BE2C (cell line): ENCODE results near the gene TMF1. TPM values are rescaled to one million over a fixed set of nuclear protein-coding genes. Genes with fewer than 3 reads are reported as not detected.

Experiments used
- DNase-seq: peaks from one replicate; pipeline ENCODE4 v3.0.0-alpha.2; 2020
- H3K27me3 ChIP-seq: fragments of 250-450 bp; sonication (Bioruptor Pico); 2 replicates; pipeline ENCODE4 v1.5.1; 2020; ENCODE audit warnings: mild to moderate bottlenecking
- H3K36me3 ChIP-seq: fragments of 250-450 bp; sonication (Bioruptor Pico); 2 replicates; pipeline ENCODE4 v1.5.1; 2020; ENCODE audit warnings: mild to moderate bottlenecking
- H3K4me1 ChIP-seq: fragments of 250-450 bp; sonication (Bioruptor Pico); 2 replicates; pipeline ENCODE4 v1.5.1; 2020
- H3K4me3 ChIP-seq: 2 replicates; pipeline ENCODE4 v1.5.1; 2011; ENCODE audit warnings: low read depth, low read length
- H3K9me3 ChIP-seq: fragments of 250-450 bp; sonication (Bioruptor Pico); 2 replicates; pipeline ENCODE4 v1.5.1; 2020
- CTCF ChIP-seq: IDR thresholded peaks from 2 replicates; pipeline ENCODE4 v1.5.1; 2012; ENCODE audit warnings: mild to moderate bottlenecking, low read depth, low read length
- polyA plus RNA-seq: library from polyadenylated mRNA; unstranded; fragments of >200 nt; gene quantifications from one replicate; pipeline ENCODE4 v1.2.1, GENCODE V29; 2012; ENCODE audit warnings: low read depth, missing spikeins; ENCODE audit not compliant: insufficient read length, insufficient read depth

TMF1 gene
- 13.7 TPM for polyA plus RNA-seq

GRCh38 chr3:69051756-69052471 is at the start of gene TMF1:
TMF1 (minus strand) TSS chr3:69052333; CDS start chr3:69052086, 247 bp downstream.
- H3K36me3 ChIP-seq = peaks cover 24% of the 10 kb centered on the region
- no peaks in the 10 kb centered on the region for H3K27me3 ChIP-seq
- no peaks in the 10 kb centered on the region for H3K4me1 ChIP-seq
- TF ChIP-seq CTCF = no peak
- H3K9me3 ChIP-seq = no peaks in the 10 kb centered on the region
- peak within 1 kb of the TSS; percentile 98 for H3K4me3 ChIP-seq
- peak; percentile 98 for DNase-seq

- Histone ChIP-seq H3K36me3 (peaks cover 23% of the 10 kb centered on the region), H3K4me1 (no peaks in the 10 kb centered on the region), H3K4me3 (no peak overlapping the region), H3K27me3 (no peaks in the 10 kb centered on the region), H3K9me3 (no peaks in the 10 kb centered on the region)
- DNase-seq = no peak
- no peak for TF ChIP-seq CTCF
Observed at GRCh38 chr3:69099576-69099975, 47.4 kb upstream of the TMF1 start.

- TF ChIP-seq CTCF = no peak
- H3K4me3 ChIP-seq = no peak overlapping the region
- H3K9me3 ChIP-seq = no peaks in the 10 kb centered on the region
- H3K4me1 ChIP-seq = no peaks in the 10 kb centered on the region
- no peaks in the 10 kb centered on the region for H3K27me3 ChIP-seq
- peaks cover 16% of the 10 kb centered on the region; the same call in 1 of the 2 replicates for H3K36me3 ChIP-seq
- DNase-seq = no peak
Observed at GRCh38 chr3:69097407-69098086, 45.4 kb upstream of the TMF1 start.

- H3K9me3 ChIP-seq = no peaks in the 10 kb centered on the region
- H3K27me3 ChIP-seq = no peaks in the 10 kb centered on the region
- no peak for TF ChIP-seq CTCF
- DNase-seq = no peak
- H3K36me3 ChIP-seq = peaks cover 11% of the 10 kb centered on the region
- H3K4me1 ChIP-seq = no peaks in the 10 kb centered on the region
- no peak overlapping the region for H3K4me3 ChIP-seq
Observed at GRCh38 chr3:69096299-69096698, 44.2 kb upstream of the TMF1 start.

- DNase-seq = no peak
- Histone ChIP-seq H3K36me3 (peaks cover 11% of the 10 kb centered on the region), H3K4me1 (no peaks in the 10 kb centered on the region), H3K9me3 (no peaks in the 10 kb centered on the region), H3K4me3 (no peak overlapping the region), H3K27me3 (no peaks in the 10 kb centered on the region)
- TF ChIP-seq CTCF = no peak
Observed at GRCh38 chr3:69095636-69096035, 43.5 kb upstream of the TMF1 start.

- no peak for TF ChIP-seq CTCF
- H3K4me3 ChIP-seq = no peak overlapping the region
Observed at GRCh38 chr3:69094467-69095205, 42.5 kb upstream of the TMF1 start.

More at GRCh38 chr3:69094467-69095205, 42.5 kb upstream of the TMF1 start:
- H3K36me3 ChIP-seq = peaks cover 11% of the 10 kb centered on the region
- no peaks in the 10 kb centered on the region for H3K4me1 ChIP-seq
- H3K27me3 ChIP-seq = no peaks in the 10 kb centered on the region
- no peak for DNase-seq
- H3K9me3 ChIP-seq = no peaks in the 10 kb centered on the region
